H9 (cell line): Measurements from ENCODE around the gene POU2F1. TPM values are rescaled to one million over a fixed set of nuclear protein-coding genes. Genes with fewer than 3 reads are reported as not detected.

Experiments used
- DNase-seq: peaks from one replicate; pipeline ENCODE4 v3.0.0-alpha.2; 2017
- H2AFZ ChIP-seq: one replicate; pipeline ENCODE4 v1.6.1; 2013; ENCODE audit warnings: mild to moderate bottlenecking, low read length, control low read depth, moderate library complexity
- H2AK5ac ChIP-seq: 2 replicates; pipeline ENCODE4 v1.6.1; 2013; ENCODE audit warnings: low read length, control low read depth, mixed read lengths; ENCODE audit not compliant: insufficient read length
- H2BK120ac ChIP-seq: one replicate; pipeline ENCODE4 v1.6.1; 2013; ENCODE audit warnings: low read depth, mild to moderate bottlenecking, low read length, control low read depth, inconsistent platforms; ENCODE audit not compliant: poor library complexity, severe bottlenecking
- H2BK12ac ChIP-seq: 2 replicates; pipeline ENCODE4 v1.6.1; 2013; ENCODE audit warnings: low read length, control low read depth, mixed read lengths, low read depth; ENCODE audit not compliant: insufficient read length
- H2BK15ac ChIP-seq: 2 replicates; pipeline ENCODE4 v1.6.1; 2013; ENCODE audit warnings: low read depth, low read length, control low read depth
- H2BK20ac ChIP-seq: one replicate; pipeline ENCODE4 v1.6.1; 2013; ENCODE audit warnings: low read depth, mild to moderate bottlenecking, low read length, control low read depth, inconsistent platforms; ENCODE audit not compliant: poor library complexity, severe bottlenecking
- H2BK5ac ChIP-seq: 2 replicates; pipeline ENCODE4 v1.6.1; 2013; ENCODE audit warnings: low read length, control low read depth, mixed read lengths; ENCODE audit not compliant: insufficient read length
- H3K14ac ChIP-seq: 2 replicates; pipeline ENCODE4 v1.6.1; 2013; ENCODE audit warnings: low read length, control low read depth; ENCODE audit not compliant: insufficient read depth
- H3K18ac ChIP-seq: 2 replicates; pipeline ENCODE4 v1.6.1; 2013; ENCODE audit warnings: low read depth, mild to moderate bottlenecking, mixed read lengths, low read length, control low read depth; ENCODE audit not compliant: insufficient read length
- H3K23ac ChIP-seq: 2 replicates; pipeline ENCODE4 v1.6.1; 2013; ENCODE audit warnings: low read length, control low read depth, mixed read lengths, low read depth; ENCODE audit not compliant: insufficient read length
- H3K23me2 ChIP-seq: 2 replicates; pipeline ENCODE4 v1.6.1; 2013; ENCODE audit warnings: low read depth, mild to moderate bottlenecking, mixed read lengths, low read length, control low read depth; ENCODE audit not compliant: insufficient read length, poor library complexity, severe bottlenecking
- H3K27ac ChIP-seq: 2 replicates; pipeline ENCODE4 v1.5.1; 2013; ENCODE audit warnings: low read length, control low read depth, mixed read lengths, low read depth; ENCODE audit not compliant: insufficient read length
- H3K27me3 ChIP-seq: 2 replicates; pipeline ENCODE4 v1.6.1; 2013; ENCODE audit warnings: low read length, control low read depth, inconsistent platforms; ENCODE audit not compliant: insufficient read depth
- H3K4ac ChIP-seq: 2 replicates; pipeline ENCODE4 v1.6.1; 2013; ENCODE audit warnings: low read depth, mild to moderate bottlenecking, control low read depth, inconsistent platforms, low read length, moderate library complexity
- H3K4me1 ChIP-seq: 2 replicates; pipeline ENCODE4 v1.6.1; 2013; ENCODE audit warnings: low read length, control low read depth, inconsistent platforms; ENCODE audit not compliant: insufficient read depth
- H3K4me2 ChIP-seq: 2 replicates; pipeline ENCODE4 v1.6.1; 2013; ENCODE audit warnings: low read length, control low read depth, mixed read lengths; ENCODE audit not compliant: insufficient read length, insufficient read depth
- H3K56ac ChIP-seq: 2 replicates; pipeline ENCODE4 v1.6.1; 2013; ENCODE audit warnings: low read depth, mild to moderate bottlenecking, mixed read lengths, low read length, control low read depth; ENCODE audit not compliant: insufficient read length
- H3K79me1 ChIP-seq: 2 replicates; pipeline ENCODE4 v1.6.1; 2013; ENCODE audit warnings: low read depth, mild to moderate bottlenecking, moderate library complexity, low read length, control low read depth, inconsistent platforms; ENCODE audit not compliant: insufficient read depth, poor library complexity, severe bottlenecking
- H3K79me2 ChIP-seq: 2 replicates; pipeline ENCODE4 v1.6.1; 2013; ENCODE audit warnings: low read length, control low read depth, inconsistent platforms; ENCODE audit not compliant: insufficient read depth
- H3K9ac ChIP-seq: 2 replicates; pipeline ENCODE4 v1.6.1; 2013; ENCODE audit warnings: low read length, control low read depth, mixed read lengths; ENCODE audit not compliant: insufficient read length; ENCODE audit errors: extremely low read depth
- H3K9me3 ChIP-seq: one replicate; pipeline ENCODE4 v1.6.1; 2013; ENCODE audit warnings: low read depth, low read length, inconsistent platforms; ENCODE audit not compliant: control insufficient read depth
- H3T11ph ChIP-seq: one replicate; pipeline ENCODE4 v1.6.1; 2013; ENCODE audit warnings: mild to moderate bottlenecking, low read length, control low read depth, inconsistent platforms
- H4K20me1 ChIP-seq: one replicate; pipeline ENCODE4 v1.6.1; 2013; ENCODE audit not compliant: control insufficient read depth, insufficient read length, insufficient read depth
- H4K5ac ChIP-seq: 2 replicates; pipeline ENCODE4 v1.6.1; 2013; ENCODE audit warnings: low read depth, mild to moderate bottlenecking, mixed read lengths, low read length, control low read depth; ENCODE audit not compliant: insufficient read length
- H4K8ac ChIP-seq: replicated peaks from 2 replicates; pipeline ENCODE4 v1.6.1; 2013; ENCODE audit warnings: low read length, control low read depth, mixed read lengths, low read depth; ENCODE audit not compliant: insufficient read length
- H4K91ac ChIP-seq: 2 replicates; pipeline ENCODE4 v1.6.1; 2013; ENCODE audit warnings: low read depth, mild to moderate bottlenecking, moderate library complexity, mixed read lengths, low read length, control low read depth; ENCODE audit not compliant: insufficient read length
- H3K27ac Mint-ChIP-seq, 3 experiments: 2 replicates in 2 of 3; 3 replicates in 1 of 3; pipeline ENCODE4 v1.8.0; 2020 to 2021; ENCODE audit warnings: mixed read lengths in 3 of 3, mild to moderate bottlenecking in 1 of 3, moderate library complexity in 1 of 3
- H3K27me3 Mint-ChIP-seq: 2 replicates; pipeline ENCODE4 v1.8.0; 2021; ENCODE audit warnings: low read depth, mild to moderate bottlenecking, moderate library complexity, mixed read lengths
- H3K36me3 Mint-ChIP-seq, 3 experiments: 2 replicates in 2 of 3; 3 replicates in 1 of 3; pipeline ENCODE4 v1.8.0; 2020 to 2021; ENCODE audit warnings: low read depth in 3 of 3, mixed read lengths in 3 of 3; ENCODE audit not compliant: insufficient read depth in 1 of 3
- H3K4me1 Mint-ChIP-seq, 2 experiments: 2 replicates each; pipeline ENCODE4 v1.8.0; 2020; ENCODE audit warnings: mixed read lengths in 2 of 2
- H3K4me3 Mint-ChIP-seq, 2 experiments: 2 replicates in 1 of 2; 3 replicates in 1 of 2; pipeline ENCODE4 v1.8.0; 2020 to 2021; ENCODE audit warnings: mild to moderate bottlenecking in 2 of 2, mixed read lengths in 2 of 2, moderate library complexity in 1 of 2
- H3K9me3 Mint-ChIP-seq, 2 experiments: 2 replicates in 1 of 2; 3 replicates in 1 of 2; pipeline ENCODE4 v1.8.0; 2020; ENCODE audit warnings: mild to moderate bottlenecking in 2 of 2, mixed read lengths in 2 of 2, moderate library complexity in 1 of 2
- total RNA-seq: library from RNA; stranded (reverse); gene quantifications from 2 replicates; pipeline ENCODE4 v1.2.1, GENCODE V29; 2021
- TF ChIP-seq, protein P1 (sequence below): fragments of 200-600 bp; sonication (generic); conservative IDR thresholded peaks from 3 replicates; pipeline ENCODE4 v1.8.0; 2021; ENCODE audit warnings: antibody characterized with exemption, mild to moderate bottlenecking

Gene POU2F1
- total RNA-seq, 1 experiment from 2014 or later, result 62.5 TPM

DNA sequence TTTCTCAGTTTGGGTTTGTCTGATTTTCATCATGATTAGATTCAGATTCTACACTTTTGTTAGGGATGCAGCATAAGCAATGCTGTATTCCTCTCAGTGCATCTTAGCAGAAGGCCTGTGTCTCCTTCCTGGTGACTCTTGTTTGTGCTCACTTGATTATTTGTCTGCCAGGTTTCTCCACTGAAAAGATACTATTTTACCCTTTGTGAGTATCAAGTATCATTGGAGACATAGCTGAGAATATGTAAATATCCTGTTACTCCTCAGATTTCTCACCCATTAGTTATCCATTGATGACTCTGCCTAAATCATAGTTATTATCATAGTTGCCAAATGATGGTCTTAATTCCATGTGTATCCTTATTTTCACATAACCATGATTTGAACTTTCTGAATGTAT lies 148.5 kb downstream of the POU2F1 start:
- H2BK120ac ChIP-seq, result no peak overlapping the region
- H3K4ac ChIP-seq, result no peak overlapping the region
- no peak overlapping the region for H3K4me2 ChIP-seq
- H2BK20ac ChIP-seq, result no peak overlapping the region
- peaks cover 4% of the 10 kb centered on the region; the same call in 1 of the 2 replicates for H3K4me1 ChIP-seq
- Mint-ChIP-seq H3K27ac (peak overlapping the region in 2 of 3 experiments; percentile 11 to 35; a peak in 3 of 7 replicates), H3K36me3 (peaks cover 2 to 22% (median 10%) of the 10 kb centered on the region in 3 experiments; a peak in 5 of 7 replicates), H3K4me1 (peaks cover 38 to 46% of the 10 kb centered on the region in 2 experiments), H3K9me3 (no peaks in the 10 kb centered on the region), H3K4me3 (no peak overlapping the region), H3K27me3 (no peaks in the 10 kb centered on the region)
- H3K18ac ChIP-seq, result no peak overlapping the region
- no peaks in the 10 kb centered on the region for H3K27me3 ChIP-seq
- H2BK5ac ChIP-seq, result no peak overlapping the region
- H3K9ac ChIP-seq, result no peak overlapping the region
- H2AK5ac ChIP-seq, result no peak overlapping the region
- H4K91ac ChIP-seq, result no peak overlapping the region
- H3K9me3 ChIP-seq, result no peaks in the 10 kb centered on the region
- no peak overlapping the region for H2BK15ac ChIP-seq
- H3K14ac ChIP-seq, result no peak overlapping the region
- no peak overlapping the region for H2BK12ac ChIP-seq
- H3T11ph ChIP-seq, result no peak overlapping the region
- no peaks in the 10 kb centered on the region for H3K79me1 ChIP-seq
- no peak overlapping the region for H2AFZ ChIP-seq
- H3K23me2 ChIP-seq, result no peaks in the 10 kb centered on the region
- TF ChIP-seq, protein P1, sequence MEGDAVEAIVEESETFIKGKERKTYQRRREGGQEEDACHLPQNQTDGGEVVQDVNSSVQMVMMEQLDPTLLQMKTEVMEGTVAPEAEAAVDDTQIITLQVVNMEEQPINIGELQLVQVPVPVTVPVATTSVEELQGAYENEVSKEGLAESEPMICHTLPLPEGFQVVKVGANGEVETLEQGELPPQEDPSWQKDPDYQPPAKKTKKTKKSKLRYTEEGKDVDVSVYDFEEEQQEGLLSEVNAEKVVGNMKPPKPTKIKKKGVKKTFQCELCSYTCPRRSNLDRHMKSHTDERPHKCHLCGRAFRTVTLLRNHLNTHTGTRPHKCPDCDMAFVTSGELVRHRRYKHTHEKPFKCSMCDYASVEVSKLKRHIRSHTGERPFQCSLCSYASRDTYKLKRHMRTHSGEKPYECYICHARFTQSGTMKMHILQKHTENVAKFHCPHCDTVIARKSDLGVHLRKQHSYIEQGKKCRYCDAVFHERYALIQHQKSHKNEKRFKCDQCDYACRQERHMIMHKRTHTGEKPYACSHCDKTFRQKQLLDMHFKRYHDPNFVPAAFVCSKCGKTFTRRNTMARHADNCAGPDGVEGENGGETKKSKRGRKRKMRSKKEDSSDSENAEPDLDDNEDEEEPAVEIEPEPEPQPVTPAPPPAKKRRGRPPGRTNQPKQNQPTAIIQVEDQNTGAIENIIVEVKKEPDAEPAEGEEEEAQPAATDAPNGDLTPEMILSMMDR, result no peak
- H4K20me1 ChIP-seq, result no peaks in the 10 kb centered on the region
- no peak overlapping the region for H4K8ac ChIP-seq
- no peak for DNase-seq
- no peak overlapping the region for H3K56ac ChIP-seq
- H3K23ac ChIP-seq, result no peak overlapping the region
- no peaks in the 10 kb centered on the region for H3K79me2 ChIP-seq
- no peak overlapping the region for H4K5ac ChIP-seq
- H3K27ac ChIP-seq, result no peak overlapping the region
